Smooth muscle cell (in vitro differentiated cells): ENCODE measurements around the gene SRMS. TPM values are rescaled to one million over a fixed set of nuclear protein-coding genes. Genes with fewer than 3 reads are reported as not detected.

ENCODE experiments used
- DNase-seq: peaks from one replicate; lab custom pipeline; 2025; ENCODE audit not compliant: unreplicated experiment; lab: John Stamatoyannopoulos, UW
- H2AFZ ChIP-seq: fragments of 200-600 bp; sonication (generic); 2 replicates; pipeline ENCODE4 v1.6.0; 2016; ENCODE audit warnings: antibody characterized with exemption, low read depth, mild to moderate bottlenecking
- H3F3A ChIP-seq: fragments of 200-600 bp; sonication (generic); 2 replicates; pipeline ENCODE4 v1.6.0; 2017; ENCODE audit warnings: antibody characterized with exemption, low read depth
- H3K27ac ChIP-seq: fragments of 200-600 bp; sonication (generic); 2 replicates; pipeline ENCODE4 v1.5.1; 2016; ENCODE audit warnings: low read depth, mild to moderate bottlenecking
- H3K27me3 ChIP-seq: fragments of 200-600 bp; sonication (generic); 2 replicates; pipeline ENCODE4 v1.6.1; 2016; ENCODE audit warnings: low read depth, mild to moderate bottlenecking
- H3K36me3 ChIP-seq: fragments of 200-600 bp; sonication (generic); 2 replicates; pipeline ENCODE4 v1.5.1; 2016; ENCODE audit warnings: low read depth
- H3K4me1 ChIP-seq: fragments of 200-600 bp; sonication (generic); 2 replicates; pipeline ENCODE4 v1.5.1; 2016; ENCODE audit warnings: low read depth
- H3K4me2 ChIP-seq: fragments of 200-600 bp; sonication (generic); 2 replicates; pipeline ENCODE4 v1.6.0; 2016; ENCODE audit warnings: mild to moderate bottlenecking
- H3K4me3 ChIP-seq: fragments of 200-600 bp; sonication (generic); 2 replicates; pipeline ENCODE4 v1.5.1; 2016; ENCODE audit warnings: mild to moderate bottlenecking
- H3K79me2 ChIP-seq: fragments of 200-600 bp; sonication (generic); 2 replicates; pipeline ENCODE4 v1.6.0; 2016; ENCODE audit warnings: low read depth, mild to moderate bottlenecking
- H3K9ac ChIP-seq: fragments of 200-600 bp; sonication (generic); 2 replicates; pipeline ENCODE4 v1.6.0; 2016; ENCODE audit warnings: low read depth
- H3K9me3 ChIP-seq: fragments of 200-600 bp; sonication (generic); replicated peaks from 2 replicates; pipeline ENCODE4 v1.5.1; 2016; ENCODE audit warnings: low read depth
- H4K20me1 ChIP-seq: fragments of 200-600 bp; sonication (generic); 2 replicates; pipeline ENCODE4 v1.6.0; 2016; ENCODE audit warnings: low read depth
- WGBS: methylation state at CpG from one replicate; pipeline ENCODE4 v1.1.7; 2016; ENCODE audit warnings: low lambda C conversion rate; 5-methylcytosine and 5-hydroxymethylcytosine counted together
- polyA plus RNA-seq: library from polyadenylated mRNA; unstranded; fragments of >200 nt; fragmentation: Nextera tagmentation; extraction: Ambion mirVana; gene quantifications from 2 replicates; pipeline ENCODE4 v1.2.1, GENCODE V29; 2016
- total RNA-seq: library from RNA; depleted of rRNA; stranded (reverse); fragments of >200 nt; gene quantifications from 2 replicates; pipeline ENCODE4 v1.2.3, GENCODE V29; 2014
- TF ChIP-seq, protein P1 (sequence below): fragments of 200-600 bp; sonication (generic); IDR thresholded peaks from 2 replicates; pipeline ENCODE4 v1.5.1; 2017; ENCODE audit warnings: borderline replicate concordance, mild to moderate bottlenecking, antibody characterized with exemption; ENCODE audit not compliant: insufficient read depth, poor library complexity, severe bottlenecking

The SRMS gene
- total and polyA plus RNA-seq, 2 experiments from 2014 or later = not detected

DNA sequence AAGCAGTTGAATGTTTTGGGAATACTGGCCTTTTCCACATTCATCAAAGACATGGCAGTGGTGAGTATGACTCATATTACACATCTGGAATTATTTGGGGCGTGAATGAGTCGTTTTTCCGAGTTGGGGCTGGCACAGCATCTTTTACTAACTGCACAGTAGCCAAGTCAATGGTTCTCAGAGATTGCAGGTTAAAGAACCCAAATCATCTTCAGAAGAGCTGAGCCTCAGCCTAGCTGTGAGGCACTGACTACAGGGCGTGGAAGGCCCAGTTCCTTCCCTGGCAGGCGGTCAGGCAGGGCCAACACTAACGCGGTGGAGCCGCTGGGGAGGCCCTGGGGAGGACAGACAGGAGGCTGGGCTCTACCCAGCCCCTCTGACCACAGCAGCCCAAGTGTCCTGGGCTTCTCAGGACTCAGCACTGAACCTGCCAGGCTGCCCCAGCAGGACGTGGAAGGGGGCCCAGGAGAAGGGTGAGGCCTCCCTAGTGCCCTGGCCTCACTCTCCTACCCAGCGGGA, 46.6 kb upstream of the SRMS start:
- WGBS = 81% methylated on average over 10 of the region's 10 CpGs

DNA sequence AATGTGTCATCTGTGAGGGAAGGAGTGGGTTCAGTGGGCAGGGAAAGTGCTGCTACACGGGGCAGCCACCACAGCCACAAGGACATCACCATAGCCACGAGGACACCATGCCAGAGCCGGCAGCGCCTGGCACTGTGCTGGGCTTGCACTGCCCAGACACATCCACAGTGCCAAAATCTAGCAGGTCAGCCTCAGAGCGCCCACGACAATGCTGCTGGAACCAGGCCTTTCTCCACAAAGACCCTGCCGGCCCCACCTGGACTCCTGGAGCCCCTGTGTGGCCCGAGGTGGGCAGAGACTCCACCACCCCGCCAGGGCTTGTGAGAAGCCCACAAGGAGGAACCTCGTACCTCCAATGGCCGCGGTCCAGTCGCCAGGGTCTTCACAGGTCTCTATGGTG, 45.1 kb upstream of the SRMS start:
- no peak overlapping the region for H3K4me3 ChIP-seq
- H3K4me2 ChIP-seq = no peak overlapping the region
- H3K27ac ChIP-seq = no peak overlapping the region
- no peaks in the 10 kb centered on the region for H3K4me1 ChIP-seq
- H3K79me2 ChIP-seq = no peaks in the 10 kb centered on the region
- no peaks in the 10 kb centered on the region for H3F3A ChIP-seq
- H4K20me1 ChIP-seq = no peaks in the 10 kb centered on the region
- no peak overlapping the region for H3K9ac ChIP-seq
- whole genome bisulfite sequencing = 96% methylated on average over 13 of the region's 13 CpGs
- H2AFZ ChIP-seq = no peak overlapping the region
- DNase-seq = no peak
- no peaks in the 10 kb centered on the region for H3K27me3 ChIP-seq
- TF ChIP-seq, protein P1, sequence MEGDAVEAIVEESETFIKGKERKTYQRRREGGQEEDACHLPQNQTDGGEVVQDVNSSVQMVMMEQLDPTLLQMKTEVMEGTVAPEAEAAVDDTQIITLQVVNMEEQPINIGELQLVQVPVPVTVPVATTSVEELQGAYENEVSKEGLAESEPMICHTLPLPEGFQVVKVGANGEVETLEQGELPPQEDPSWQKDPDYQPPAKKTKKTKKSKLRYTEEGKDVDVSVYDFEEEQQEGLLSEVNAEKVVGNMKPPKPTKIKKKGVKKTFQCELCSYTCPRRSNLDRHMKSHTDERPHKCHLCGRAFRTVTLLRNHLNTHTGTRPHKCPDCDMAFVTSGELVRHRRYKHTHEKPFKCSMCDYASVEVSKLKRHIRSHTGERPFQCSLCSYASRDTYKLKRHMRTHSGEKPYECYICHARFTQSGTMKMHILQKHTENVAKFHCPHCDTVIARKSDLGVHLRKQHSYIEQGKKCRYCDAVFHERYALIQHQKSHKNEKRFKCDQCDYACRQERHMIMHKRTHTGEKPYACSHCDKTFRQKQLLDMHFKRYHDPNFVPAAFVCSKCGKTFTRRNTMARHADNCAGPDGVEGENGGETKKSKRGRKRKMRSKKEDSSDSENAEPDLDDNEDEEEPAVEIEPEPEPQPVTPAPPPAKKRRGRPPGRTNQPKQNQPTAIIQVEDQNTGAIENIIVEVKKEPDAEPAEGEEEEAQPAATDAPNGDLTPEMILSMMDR = no peak
- H3K9me3 ChIP-seq = no peaks in the 10 kb centered on the region
- no peaks in the 10 kb centered on the region for H3K36me3 ChIP-seq

More for the DNA sequence above, 46.6 kb upstream of the SRMS start:
- H3K36me3 ChIP-seq = no peaks in the 10 kb centered on the region
- H3K4me2 ChIP-seq = no peak overlapping the region
- H3K9ac ChIP-seq = no peak overlapping the region
- H3K79me2 ChIP-seq = no peaks in the 10 kb centered on the region
- no peaks in the 10 kb centered on the region for H3K4me1 ChIP-seq
- no peak overlapping the region for H2AFZ ChIP-seq
- H3K9me3 ChIP-seq = no peaks in the 10 kb centered on the region
- H3K4me3 ChIP-seq = no peak overlapping the region
- H4K20me1 ChIP-seq = no peaks in the 10 kb centered on the region
- H3K27ac ChIP-seq = no peak overlapping the region
- H3K27me3 ChIP-seq = no peaks in the 10 kb centered on the region
- no peak for DNase-seq
- TF ChIP-seq, protein P1 = no peak
- no peaks in the 10 kb centered on the region for H3F3A ChIP-seq

DNA sequence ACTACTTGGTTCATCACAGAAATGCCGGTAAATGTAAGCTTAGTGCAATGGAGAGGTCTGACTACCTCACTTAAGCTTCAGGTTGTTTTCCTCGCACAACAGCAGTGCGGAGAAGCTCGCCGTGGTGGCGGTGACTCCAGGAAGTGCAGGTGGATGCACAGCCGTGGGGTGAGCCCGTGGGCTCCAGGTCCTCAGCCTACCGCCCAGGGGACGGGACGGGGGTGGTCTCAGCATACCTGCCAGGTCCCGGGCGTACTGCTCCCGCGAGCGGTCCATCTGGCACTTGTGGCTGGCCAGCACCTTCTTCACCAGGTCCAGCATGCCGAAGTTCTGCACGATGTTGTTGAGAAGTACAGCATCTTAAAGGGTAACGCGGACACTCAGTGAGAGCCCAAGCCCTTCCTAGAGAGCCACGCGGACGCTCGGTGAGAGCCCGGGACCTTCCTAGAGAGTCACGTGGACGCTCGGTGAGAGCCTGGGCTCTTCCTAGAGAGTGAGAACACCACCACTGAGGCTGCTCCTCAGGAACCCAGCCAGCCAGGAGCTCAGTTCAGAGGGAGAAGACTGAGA, 44.3 kb upstream of the SRMS start:
- H3K9ac ChIP-seq = no peak overlapping the region

More for the DNA sequence above, 44.3 kb upstream of the SRMS start:
- Histone ChIP-seq H3K4me3 (no peak overlapping the region), H4K20me1 (no peaks in the 10 kb centered on the region), H3F3A (no peaks in the 10 kb centered on the region), H3K4me2 (no peak overlapping the region), H3K27ac (no peak overlapping the region), H3K36me3 (no peaks in the 10 kb centered on the region), H2AFZ (no peak overlapping the region), H3K4me1 (no peaks in the 10 kb centered on the region), H3K27me3 (no peaks in the 10 kb centered on the region), H3K79me2 (no peaks in the 10 kb centered on the region), H3K9me3 (no peaks in the 10 kb centered on the region)
- TF ChIP-seq, protein P1 = no peak
- 98% methylated on average over 27 of the region's 28 CpGs for WGBS
- no peak for DNase-seq
